Retinal pigment epithelial cell (primary cell): ENCODE measurements around the gene JAM2.
"Not testable (repeated sequence)": the region's sequence is repeated elsewhere in the genome, so short reads cannot be mapped to it uniquely, and the experiment has no call there.

Experiments used
- DNase-seq: peaks from one replicate; pipeline ENCODE4 v3.0.0-alpha.2; 2010; ENCODE audit warnings: low read depth
- H3K4me3 ChIP-seq: 2 replicates; pipeline ENCODE4 v1.5.1; 2011; ENCODE audit warnings: mild to moderate bottlenecking, low read length, control low read depth, moderate library complexity
- CTCF ChIP-seq: conservative IDR thresholded peaks from 2 replicates; pipeline ENCODE4 v1.5.1; 2011; ENCODE audit warnings: low read depth, low read length, control low read depth, inconsistent platforms

JAM2 gene

DNA sequence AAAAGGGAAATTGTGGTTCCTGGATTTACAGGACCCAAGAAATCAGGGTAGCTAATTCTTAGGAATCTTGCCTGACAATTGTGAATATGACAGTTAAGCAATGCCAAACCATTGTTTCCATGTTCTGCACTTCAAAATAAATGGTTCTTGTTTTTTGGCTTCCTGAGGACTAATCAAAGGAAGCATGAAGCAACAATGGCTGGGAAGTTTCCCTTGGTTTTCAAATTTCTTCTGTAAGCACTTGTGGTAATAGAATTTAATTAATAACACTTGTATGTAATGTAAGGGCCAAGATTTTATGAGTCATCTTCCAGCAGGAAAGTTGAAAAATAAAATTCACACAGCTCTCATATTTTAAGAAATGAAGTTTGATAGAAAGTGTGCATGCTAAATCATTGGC lies 31.7 kb downstream of the JAM2 start:
- no peak for DNase-seq
- TF ChIP-seq CTCF: no peak
- H3K4me3 ChIP-seq: no peak overlapping the region

DNA sequence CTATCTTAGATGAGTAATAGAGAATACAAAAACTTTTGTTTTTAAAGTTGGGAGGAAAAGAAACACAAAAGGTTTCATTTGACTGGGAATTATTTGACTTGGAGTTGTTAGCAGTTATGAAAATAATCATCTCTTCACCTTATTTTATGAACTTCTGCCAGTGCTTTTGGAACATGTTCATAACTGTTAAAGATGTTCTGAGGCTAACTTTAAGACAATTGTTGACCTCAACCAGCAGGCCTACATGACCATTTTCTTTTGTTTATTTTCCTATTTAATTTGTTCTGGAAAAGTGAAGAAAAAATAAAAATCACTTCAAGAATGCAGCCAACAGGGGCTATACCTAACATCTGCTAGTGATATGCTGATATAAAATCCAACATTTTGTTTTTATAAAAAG lies 37.4 kb downstream of the JAM2 start:
- TF ChIP-seq CTCF: no peak
- no peak for DNase-seq
- H3K4me3 ChIP-seq: no peak overlapping the region

DNA sequence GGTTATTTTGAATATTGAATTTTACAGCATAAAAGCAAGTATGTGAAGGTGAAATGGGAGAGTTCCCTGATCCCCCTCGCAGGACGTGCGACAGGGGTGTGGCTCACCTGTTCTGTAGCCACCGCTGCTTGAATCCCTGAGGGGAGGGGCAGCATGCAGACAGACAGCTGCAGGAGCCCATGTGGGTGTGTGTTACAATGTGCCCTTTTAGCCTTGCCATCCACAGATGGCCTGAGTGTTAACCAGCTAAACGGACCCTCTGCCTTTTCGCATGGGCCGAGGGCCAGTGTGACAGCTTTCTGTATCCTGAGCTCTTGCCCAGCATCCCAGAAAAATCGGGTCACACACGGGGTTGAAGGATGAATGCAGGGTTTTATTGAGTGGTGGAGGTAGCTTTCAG lies 43.3 kb downstream of the JAM2 start:
- DNase-seq: no peak
- TF ChIP-seq CTCF: no peak
- H3K4me3 ChIP-seq: no peak overlapping the region

DNA sequence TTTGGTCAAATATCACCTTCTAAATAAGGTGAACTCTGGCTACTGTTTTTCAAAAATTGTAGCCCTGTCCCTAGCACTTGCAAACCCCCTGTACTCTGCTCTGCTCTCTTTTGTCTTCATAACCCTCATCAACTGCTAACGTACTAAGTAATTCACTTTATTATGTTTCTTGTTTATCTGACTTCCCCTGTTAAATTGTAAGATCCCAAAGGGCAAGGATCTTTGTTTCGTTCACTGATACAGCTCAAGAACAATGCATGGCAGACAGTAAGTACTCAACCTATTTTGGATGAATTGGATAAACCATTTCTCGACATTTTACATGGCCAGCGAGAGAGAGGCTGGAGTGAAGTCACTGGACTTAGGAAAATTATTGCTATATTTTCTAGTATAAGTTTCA lies 48.7 kb downstream of the JAM2 start:
- no peak for TF ChIP-seq CTCF
- no peak overlapping the region for H3K4me3 ChIP-seq
- no peak for DNase-seq

- no peak overlapping the region for H3K4me3 ChIP-seq
- no peak for DNase-seq
- TF ChIP-seq CTCF: no peak
These were observed 49.5 kb downstream of the JAM2 start for GRCh38 chr21:25688275-25689155.

GRCh38 chr21:25689226-25689625 lies 50.2 kb downstream of the JAM2 start:
- no peak for DNase-seq
- no peak for TF ChIP-seq CTCF
- H3K4me3 ChIP-seq: no peak overlapping the region

DNA sequence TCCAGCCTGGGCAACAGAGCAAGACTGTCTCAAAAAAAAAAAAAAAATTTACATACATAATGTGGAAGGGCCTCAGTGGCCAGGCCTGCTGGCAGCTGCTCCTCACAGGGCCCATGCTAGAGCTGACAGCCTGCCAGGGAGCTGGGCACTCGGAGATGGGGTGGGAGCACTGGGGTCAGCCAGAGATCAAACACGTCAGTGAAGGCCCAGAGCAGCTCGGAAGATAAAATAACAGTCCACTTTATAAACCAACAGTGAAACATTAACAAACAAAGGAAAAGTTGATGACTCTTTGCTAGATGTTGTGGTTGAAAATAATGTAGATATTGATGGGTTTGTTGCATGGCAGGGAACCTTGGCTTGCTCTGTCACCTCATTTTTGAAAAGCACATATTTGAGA lies 52.9 kb downstream of the JAM2 start:
- no peak overlapping the region for H3K4me3 ChIP-seq
- no peak for TF ChIP-seq CTCF
- DNase-seq: no peak

DNA sequence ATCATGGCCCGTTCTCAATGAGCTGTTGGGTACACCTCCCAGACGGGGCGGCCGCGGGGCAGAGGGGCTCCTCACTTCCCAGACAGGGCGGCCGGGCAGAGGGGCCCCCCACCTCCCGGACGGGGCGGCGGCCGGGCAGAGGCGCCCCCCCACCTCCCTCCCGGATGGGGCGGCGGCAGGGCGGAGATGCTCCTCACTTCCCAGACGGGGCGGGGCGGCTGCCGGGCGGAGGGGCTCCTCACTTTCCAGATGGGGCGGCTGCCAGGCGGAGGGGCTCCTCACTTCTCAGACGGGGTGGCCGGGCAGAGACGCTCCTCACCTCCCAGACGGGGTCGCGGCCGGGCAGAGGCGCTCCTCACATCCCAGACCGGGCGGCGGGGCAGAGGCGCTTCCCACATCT lies 56.4 kb downstream of the JAM2 start:
- H3K4me3 ChIP-seq, DNase-seq: not testable (repeated sequence)
